HCT116 (cell line): Measurements from ENCODE around the gene NFATC1. TPM values are rescaled to one million over a fixed set of nuclear protein-coding genes. Genes with fewer than 3 reads are reported as not detected.

ENCODE experiments used
- ATAC-seq: fragments of 200-7000 bp; cut with Tn5 transposase; 2 replicates; pipeline ENCODE4 v1.9.1; 2020; ENCODE audit warnings: mild to moderate bottlenecking, moderate library complexity
- BruUV-seq: library from RNA; stranded (reverse); fragments of 400-500 nt; replicated peaks from 2 replicates; lab custom pipeline; 2021; lab: Mats Ljungman, UMichigan
- CTCF ChIA-PET: fragments of 300-600 bp; sonication (Branson Sonifier 250); formaldehyde crosslinking; loops from one replicate; lab custom pipeline; 2021; ENCODE audit warnings: antibody characterized with exemption; lab: Charles Lee
- POLR2A ChIA-PET: fragments of 300-600, 350-600 bp; sonication (Branson Sonifier 250); formaldehyde crosslinking; loops from one replicate; lab custom pipeline; 2021; ENCODE audit warnings: antibody characterized with exemption; lab: Charles Lee
- RAD21 ChIA-PET, 2 experiments: fragments of 300-600 bp; sonication (Branson Sonifier 250); formaldehyde crosslinking; loops; one replicate each; lab custom pipeline; 2023; ENCODE audit warnings: low total read pairs in 2 of 2; ENCODE audit not compliant: uncharacterized antibody in 2 of 2, unreplicated experiment in 2 of 2, low non-redundant PET in 1 of 2; lab: Charles Lee
- DNase-seq: peaks from one replicate; pipeline ENCODE4 v3.0.0-alpha.2; 2010; ENCODE audit warnings: low read depth, low spot score
- H2AFZ ChIP-seq: fragments of 200-600 bp; shearing (Covaris generic), sonication (generic); 2 replicates; pipeline ENCODE4 v1.6.1; 2017; ENCODE audit warnings: low read depth, mixed run types, mixed read lengths, antibody characterized with exemption, low read length; ENCODE audit not compliant: poor library complexity, severe bottlenecking
- H3K27ac ChIP-seq: 2 replicates; pipeline ENCODE4 v1.5.1; 2012; ENCODE audit warnings: low read depth, low read length
- H3K27me3 ChIP-seq: fragments of 200-600 bp; sonication (generic); 2 replicates; pipeline ENCODE4 v1.6.1; 2016; ENCODE audit warnings: mixed run types, low read length, mixed read lengths; ENCODE audit not compliant: insufficient read depth
- H3K36me3 ChIP-seq, 2 experiments: fragments of 200-500 bp in 1 of 2; fragments of 200-600 bp in 1 of 2; sonication (Bioruptor generic) in 1 of 2; sonication (generic) in 1 of 2; 2 replicates each; pipeline versions ENCODE4 v1.5.1 to v1.6.1; 2014 to 2016; ENCODE audit warnings: low read length in 2 of 2, inconsistent platforms in 1 of 2, mixed read lengths in 1 of 2, mixed run types in 1 of 2; ENCODE audit not compliant: insufficient read depth in 2 of 2, control insufficient read depth in 1 of 2
- H3K4me1 ChIP-seq, 2 experiments: fragments of 200-600 bp in 1 of 2; sonication (generic) in 1 of 2; 2 replicates each; pipeline versions ENCODE4 v1.5.1 to v1.6.1; 2012 to 2017; ENCODE audit warnings: low read length in 2 of 2, inconsistent platforms in 1 of 2, mild to moderate bottlenecking in 1 of 2, mixed read lengths in 1 of 2, mixed run types in 1 of 2, moderate library complexity in 1 of 2; ENCODE audit not compliant: insufficient read depth in 2 of 2, control insufficient read depth in 1 of 2
- H3K4me2 ChIP-seq: fragments of 200-600 bp; sonication (generic); 2 replicates; pipeline ENCODE4 v1.6.1; 2017; ENCODE audit warnings: mixed run types, low read length, mixed read lengths
- H3K4me3 ChIP-seq, 2 experiments: fragments of 200-600 bp in 1 of 2; sonication (generic) in 1 of 2; replicated peaks in 1 of 2; 2 replicates each; pipeline ENCODE4 v1.5.1; 2011 to 2016; ENCODE audit warnings: low read length in 2 of 2, control low read depth in 1 of 2, low read depth in 1 of 2, mild to moderate bottlenecking in 1 of 2, mixed read lengths in 1 of 2, mixed run types in 1 of 2
- H3K79me2 ChIP-seq: fragments of 200-600 bp; sonication (generic); 2 replicates; pipeline ENCODE4 v1.6.1; 2017; ENCODE audit warnings: mild to moderate bottlenecking, mixed run types, low read length, moderate library complexity, mixed read lengths; ENCODE audit not compliant: insufficient read depth
- H3K9ac ChIP-seq: fragments of 200-600 bp; sonication (generic); 2 replicates; pipeline ENCODE4 v1.6.1; 2016; ENCODE audit warnings: low read length, mixed read lengths
- H3K9me2 ChIP-seq: fragments of 200-600 bp; sonication (generic), shearing (Covaris generic); 2 replicates; pipeline ENCODE4 v1.6.1; 2017; ENCODE audit warnings: mixed run types, mild to moderate bottlenecking, moderate library complexity; ENCODE audit not compliant: insufficient read depth
- H3K9me3 ChIP-seq, 2 experiments: fragments of 200-500 bp in 1 of 2; fragments of 200-600 bp in 1 of 2; sonication (Bioruptor generic) in 1 of 2; sonication (generic) in 1 of 2; 2 replicates each; pipeline ENCODE4 v1.6.1; 2014 to 2017; ENCODE audit warnings: low read length in 2 of 2, mixed read lengths in 2 of 2, inconsistent platforms in 1 of 2, low read depth in 1 of 2, mild to moderate bottlenecking in 1 of 2, mixed run types in 1 of 2, moderate library complexity in 1 of 2; ENCODE audit not compliant: control insufficient read depth in 1 of 2, insufficient read depth in 1 of 2
- H4K20me1 ChIP-seq: fragments of 200-600 bp; sonication (generic), shearing (Covaris generic); 2 replicates; pipeline ENCODE4 v1.6.1; 2017; ENCODE audit warnings: mixed run types, mild to moderate bottlenecking, moderate library complexity; ENCODE audit not compliant: insufficient read depth
- POLR2A ChIP-seq: IDR thresholded peaks from 2 replicates; pipeline ENCODE4 v1.7.0; 2011; ENCODE audit warnings: borderline replicate concordance; ENCODE audit not compliant: insufficient read depth, insufficient read length; ENCODE audit errors: extremely low read depth
- POLR2AphosphoS5 ChIP-seq: IDR thresholded peaks from 2 replicates; pipeline ENCODE4 v1.6.1; 2011; ENCODE audit warnings: mild to moderate bottlenecking, low read depth, low read length, moderate library complexity
- ZFX ChIP-seq: fragments of 450-650 bp; IDR thresholded peaks from 2 replicates; pipeline ENCODE4 v1.6.1; 2017
- intact Hi-C: fragments of 100-400 bp; cut with micrococcal nuclease; formaldehyde crosslinking; loops from 2 replicates; pipeline ENCODE4 v1.10.0; 2022
- total RNA-seq: library from RNA; stranded (reverse); gene quantifications from one replicate; pipeline ENCODE4 v1.2.1, GENCODE V29; 2021; ENCODE audit not compliant: unreplicated experiment
- TF ChIP-seq, protein P1 (sequence below): IDR thresholded peaks from 2 replicates; pipeline ENCODE4 v1.6.1; 2012
- TF ChIP-seq, protein P2 (sequence below), 3 experiments: fragments of 200-600 bp in 1 of 3; sonication (generic) in 1 of 3; IDR thresholded peaks in 2 of 3; conservative IDR thresholded peaks in 1 of 3; 2 replicates each; pipeline ENCODE4 v1.5.1; 2012 to 2017; ENCODE audit warnings: low read depth in 2 of 3, low read length in 2 of 3, antibody characterized with exemption in 1 of 3, borderline replicate concordance in 1 of 3, control low read depth in 1 of 3, mild to moderate bottlenecking in 1 of 3, mixed read lengths in 1 of 3, mixed run types in 1 of 3, moderate library complexity in 1 of 3; ENCODE audit not compliant: insufficient read depth in 1 of 3

NFATC1 gene
- total RNA-seq, 1 experiment from 2014 or later, result 20.8 TPM

DNA sequence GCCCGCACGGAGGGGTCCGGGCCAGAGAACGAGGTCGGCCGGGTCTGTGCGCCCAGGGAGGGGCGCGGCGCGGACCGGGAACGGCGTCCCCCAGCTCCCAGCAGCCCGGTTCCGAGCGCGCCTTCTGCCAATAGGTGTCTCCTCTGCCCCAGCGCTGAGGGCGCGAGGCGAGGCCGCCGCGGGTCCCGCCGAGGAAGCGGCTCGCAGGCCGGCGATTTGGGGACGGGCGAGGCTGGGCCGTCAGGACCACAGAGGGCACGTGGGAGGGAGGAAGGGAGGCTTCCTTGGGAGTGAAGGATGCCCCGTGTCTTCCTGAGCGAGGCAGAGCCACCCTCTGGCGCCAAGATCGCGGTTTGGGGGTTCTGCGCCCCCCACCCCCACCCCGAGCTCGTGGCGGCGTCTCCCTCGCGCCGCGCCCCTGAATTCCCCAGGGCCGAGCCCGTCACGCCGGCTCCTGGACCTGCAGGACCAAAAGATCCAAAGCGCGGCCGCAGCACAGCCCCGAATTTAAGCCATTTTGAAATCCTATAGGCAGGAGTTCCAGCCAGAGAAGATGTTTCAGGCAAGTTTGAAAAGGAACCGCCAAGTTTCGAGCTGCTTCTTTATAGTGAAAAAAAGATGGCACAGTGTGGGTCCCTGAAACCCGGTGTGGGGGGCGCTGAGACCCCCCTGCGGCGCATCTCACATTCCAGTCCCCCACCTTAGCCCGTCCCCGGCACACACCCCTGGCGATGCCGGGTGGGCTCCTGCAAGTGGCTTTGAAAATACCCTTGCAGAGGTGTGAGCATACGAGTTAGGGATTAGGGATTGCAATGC is 909 bp downstream of the NFATC1 start:
- POLR2A ChIA-PET, result no interaction called here

DNA sequence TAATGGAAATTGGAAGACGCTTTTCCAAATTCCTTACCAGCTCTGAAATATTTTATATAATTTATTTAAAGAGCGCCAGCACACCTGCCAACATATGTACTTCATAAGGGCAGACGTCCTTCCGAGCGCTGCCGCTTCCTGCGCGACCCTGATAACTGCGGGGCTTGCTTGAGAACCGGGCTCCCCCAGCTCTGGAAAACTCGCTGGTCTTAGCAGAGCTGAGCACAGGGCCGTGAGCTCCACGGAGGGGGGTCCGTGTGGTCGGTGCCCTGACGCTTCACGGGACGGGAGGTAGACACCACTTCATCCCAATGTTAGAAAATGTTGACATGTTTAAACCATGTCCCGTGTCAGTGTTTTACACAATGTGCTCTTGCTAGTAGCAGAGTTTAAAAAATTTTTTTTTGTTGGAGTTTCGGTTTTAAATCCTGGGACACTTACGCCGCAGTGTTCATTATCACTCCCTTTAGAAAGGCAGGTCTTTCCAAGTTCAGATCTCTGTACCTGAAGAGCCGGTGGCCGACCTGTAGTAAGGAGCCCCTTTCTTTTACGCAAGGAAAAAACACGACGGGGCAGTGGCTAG is 1.6 kb downstream of the NFATC1 start:
- H3K36me3 ChIP-seq, result no peaks in the 10 kb centered on the region
- peaks cover 8% of the 10 kb centered on the region; the same call in 1 of the 2 replicates for H3K79me2 ChIP-seq
- ChIA-PET POLR2A (no interaction called here), RAD21 (no interaction called here), CTCF (no interaction called here)
- H3K4me1 ChIP-seq, result peaks cover 12 to 33% of the 10 kb centered on the region in 2 experiments; a peak in 3 of 4 replicates
- DNase-seq (no peak), ATAC-seq (no peak)
- no peak overlapping the region for H2AFZ ChIP-seq
- no peaks in the 10 kb centered on the region for H4K20me1 ChIP-seq
- peak overlapping the region; percentile 95 for H3K4me2 ChIP-seq
- H3K9me3 ChIP-seq, result no peaks in the 10 kb centered on the region
- no peak for TF ChIP-seq POLR2AphosphoS5
- TF ChIP-seq, protein P1, sequence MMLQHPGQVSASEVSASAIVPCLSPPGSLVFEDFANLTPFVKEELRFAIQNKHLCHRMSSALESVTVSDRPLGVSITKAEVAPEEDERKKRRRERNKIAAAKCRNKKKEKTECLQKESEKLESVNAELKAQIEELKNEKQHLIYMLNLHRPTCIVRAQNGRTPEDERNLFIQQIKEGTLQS, result no peak
- TF ChIP-seq, protein P2, sequence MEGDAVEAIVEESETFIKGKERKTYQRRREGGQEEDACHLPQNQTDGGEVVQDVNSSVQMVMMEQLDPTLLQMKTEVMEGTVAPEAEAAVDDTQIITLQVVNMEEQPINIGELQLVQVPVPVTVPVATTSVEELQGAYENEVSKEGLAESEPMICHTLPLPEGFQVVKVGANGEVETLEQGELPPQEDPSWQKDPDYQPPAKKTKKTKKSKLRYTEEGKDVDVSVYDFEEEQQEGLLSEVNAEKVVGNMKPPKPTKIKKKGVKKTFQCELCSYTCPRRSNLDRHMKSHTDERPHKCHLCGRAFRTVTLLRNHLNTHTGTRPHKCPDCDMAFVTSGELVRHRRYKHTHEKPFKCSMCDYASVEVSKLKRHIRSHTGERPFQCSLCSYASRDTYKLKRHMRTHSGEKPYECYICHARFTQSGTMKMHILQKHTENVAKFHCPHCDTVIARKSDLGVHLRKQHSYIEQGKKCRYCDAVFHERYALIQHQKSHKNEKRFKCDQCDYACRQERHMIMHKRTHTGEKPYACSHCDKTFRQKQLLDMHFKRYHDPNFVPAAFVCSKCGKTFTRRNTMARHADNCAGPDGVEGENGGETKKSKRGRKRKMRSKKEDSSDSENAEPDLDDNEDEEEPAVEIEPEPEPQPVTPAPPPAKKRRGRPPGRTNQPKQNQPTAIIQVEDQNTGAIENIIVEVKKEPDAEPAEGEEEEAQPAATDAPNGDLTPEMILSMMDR (IDR thresholded peaks at IDR 0.05 in 2 of 3, conservative IDR thresholded peaks at IDR 0.05 in 1 of 3; ENCODE audit: borderline replicate concordance in 1 of 3, insufficient read depth in 1 of 3, low read depth in 2 of 3, low read length in 2 of 3), result no peak
- H3K4me3 ChIP-seq, result no peak overlapping the region
- no peak overlapping the region for H3K27ac ChIP-seq
- no peaks in the 10 kb centered on the region for H3K9me2 ChIP-seq
- no peaks in the 10 kb centered on the region for H3K27me3 ChIP-seq
- BruUV-seq, result TSS peak; percentile 46
- intact Hi-C loops, result no loop called here
- no peak overlapping the region for H3K9ac ChIP-seq

More for the DNA sequence above, 909 bp downstream of the NFATC1 start:
- TF ChIP-seq POLR2A (no peak), ZFX (peak; percentile 5; the same call in 1 of the 2 replicates)
- TF ChIP-seq, all 23 proteins: peak for 1
- Histone ChIP-seq H3K4me3 (peak overlapping the region; percentile 53 to 70), H3K9me2 (no peaks in the 10 kb centered on the region), H2AFZ (no peak overlapping the region), H3K4me1 (peaks cover 12 to 33% of the 10 kb centered on the region in 2 experiments; a peak in 3 of 4 replicates), H3K36me3 (no peaks in the 10 kb centered on the region), H3K27me3 (no peaks in the 10 kb centered on the region), H3K4me2 (peak overlapping the region; percentile 95), H3K27ac (peak overlapping the region; percentile 50; the same call in 1 of the 2 replicates), H3K9ac (peak overlapping the region; percentile 73), H4K20me1 (no peaks in the 10 kb centered on the region), H3K9me3 (no peaks in the 10 kb centered on the region), H3K79me2 (peaks cover 8% of the 10 kb centered on the region; the same call in 1 of the 2 replicates)
- intact Hi-C loops, result no loop called here
- RAD21 ChIA-PET, result no interaction called here
- DNase-seq (no peak), ATAC-seq (peak; percentile 29)
- CTCF ChIA-PET, result no interaction called here
- BruUV-seq, result no TSS peak
